HG03520 (cell line): ENCODE data around the gene TDO2.

Experiments
- ATAC-seq: cut with Tn5 transposase; IDR thresholded peaks from one replicate; pipeline ENCODE4 v1.9.1; 2021; ENCODE audit warnings: mild to moderate bottlenecking, moderate library complexity; ENCODE audit not compliant: unreplicated experiment

The TDO2 gene

DNA sequence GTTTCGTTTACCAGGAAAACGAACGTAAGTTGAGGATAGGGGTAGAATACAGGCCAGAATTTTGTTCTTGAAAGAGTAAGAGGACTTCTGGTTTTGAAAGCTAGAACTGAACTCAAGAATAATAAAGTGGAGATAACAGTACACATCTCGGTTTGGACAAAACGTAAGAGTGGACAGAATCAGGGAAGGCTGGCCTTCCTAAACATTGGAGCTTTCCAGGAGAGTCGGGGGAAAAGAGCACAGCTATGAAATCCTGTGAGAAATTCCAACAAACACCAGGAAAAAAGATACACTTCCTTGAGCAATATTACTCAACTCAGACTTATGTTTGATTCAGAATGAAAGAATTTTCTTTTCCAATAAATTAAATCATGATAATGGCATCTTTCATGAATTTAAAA is 49.0 kb downstream of the TDO2 start:
- ATAC-seq, result no peak

DNA sequence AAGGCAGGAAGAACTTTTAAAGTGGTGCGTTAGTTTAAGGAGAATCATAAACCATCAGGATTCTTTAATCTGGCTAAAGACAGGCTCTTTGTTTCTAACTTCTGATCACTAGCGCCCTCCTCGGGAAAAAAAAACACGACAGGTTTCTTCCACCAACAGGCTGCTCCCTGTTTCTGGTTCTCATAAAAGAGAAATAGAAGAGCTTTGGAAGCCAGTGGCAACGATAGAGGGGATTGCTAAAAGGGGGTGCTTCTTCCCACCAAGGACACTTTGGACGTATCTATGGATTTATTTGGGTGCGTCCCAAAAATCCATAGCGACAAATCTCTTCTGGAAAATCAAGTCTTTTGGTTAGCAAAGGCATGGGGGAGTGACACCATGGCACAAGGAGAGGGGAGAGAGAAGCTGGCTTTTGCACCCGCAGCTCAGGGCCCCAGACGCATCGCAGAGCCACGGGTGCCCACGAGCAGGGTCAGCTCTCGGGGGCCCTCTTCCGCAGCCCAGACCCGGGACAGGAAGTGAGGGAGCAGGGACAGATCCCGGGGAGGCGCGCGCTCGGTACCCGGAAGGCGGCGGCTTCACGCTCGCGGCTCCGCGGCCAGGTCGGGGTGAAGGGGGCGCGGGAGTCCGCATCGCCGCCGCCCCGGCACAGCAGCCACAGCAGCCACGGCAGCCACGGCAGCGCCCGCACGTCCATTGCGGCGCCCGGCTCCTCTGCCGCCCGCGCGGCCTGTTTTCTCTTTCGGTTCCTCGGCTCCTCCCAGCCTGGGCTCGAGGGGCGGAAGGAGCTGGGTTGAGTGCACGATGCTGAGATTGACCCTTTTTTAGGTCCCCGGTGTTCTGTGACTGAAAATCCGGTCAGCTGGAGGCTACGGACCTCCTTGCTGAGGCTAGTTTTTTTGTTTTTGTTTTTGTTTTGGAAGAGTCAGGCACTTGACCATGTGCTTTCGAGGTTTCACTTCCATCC is 49.9 kb downstream of the TDO2 start, which contains the start of gene CTSO:
Gene CTSO, minus strand, starts transcription at position 716 of the 967 bp plus-strand sequence. Its CDS starts 19 bp downstream, at position 697.
- peak; percentile 96 for ATAC-seq

DNA sequence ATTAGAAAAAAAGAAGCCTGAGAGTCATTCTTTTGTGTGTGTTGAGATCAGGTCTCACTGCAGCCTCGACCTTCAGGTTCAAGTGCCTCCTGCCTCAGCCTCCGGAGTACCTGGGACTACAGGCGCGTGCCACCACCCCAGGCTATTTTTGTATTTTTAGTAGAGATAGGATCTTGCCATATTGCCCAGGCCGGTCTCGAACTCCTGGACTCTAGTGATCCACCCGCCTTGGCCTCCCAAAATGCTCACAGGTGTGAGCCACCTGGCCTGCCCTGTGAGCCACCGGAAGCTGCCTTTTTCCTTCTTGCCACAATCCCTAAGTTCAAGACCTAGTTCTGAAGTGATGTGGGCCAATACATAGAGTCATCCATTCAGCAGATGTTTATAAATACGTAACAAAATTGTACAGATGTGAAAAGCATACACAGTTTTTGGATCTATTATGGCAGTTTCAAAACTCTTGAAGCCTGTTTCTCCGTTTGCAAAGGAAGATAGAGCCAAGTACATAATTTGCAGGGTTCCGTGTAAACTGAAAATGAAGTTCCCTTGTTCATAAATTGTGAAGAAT is 50.7 kb downstream of the TDO2 start:
- no peak for ATAC-seq

DNA sequence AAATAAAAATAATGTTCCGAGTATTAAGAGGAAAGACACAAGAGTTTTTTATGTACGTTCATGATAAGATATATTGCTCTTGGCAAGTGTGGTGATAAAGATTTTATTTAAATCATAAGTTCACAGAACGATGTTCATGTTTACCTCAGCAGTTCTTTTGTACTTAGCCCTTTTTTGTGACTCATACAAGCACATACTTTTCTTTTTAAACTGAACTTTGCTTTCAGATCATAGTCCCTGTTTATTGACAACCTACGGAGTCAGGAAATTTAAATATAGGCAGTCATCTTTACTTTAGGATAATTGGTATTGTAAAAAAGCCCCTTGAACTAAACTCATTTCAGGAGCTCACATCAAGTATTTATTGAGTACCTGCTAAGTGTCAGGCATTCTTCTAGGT is 51.4 kb downstream of the TDO2 start:
- no peak for ATAC-seq

DNA sequence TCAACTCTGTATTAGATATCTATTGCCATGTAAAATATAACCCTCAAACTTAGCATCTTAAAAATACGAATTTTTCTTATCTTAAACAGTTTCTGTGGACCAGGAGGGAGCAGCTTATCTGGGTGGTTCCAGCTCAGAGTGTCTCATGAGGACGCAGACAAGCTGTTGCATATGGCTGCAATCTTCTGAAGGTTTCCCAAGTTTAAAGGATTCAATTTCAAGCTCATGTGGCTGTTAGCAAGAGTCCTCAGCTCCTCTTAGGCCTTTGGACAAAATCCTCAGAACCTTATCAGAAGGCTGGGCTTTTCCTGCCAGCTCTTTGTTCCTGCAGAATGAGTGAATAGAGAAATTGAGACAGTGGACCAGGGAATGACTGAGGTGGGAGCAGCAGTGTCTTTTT is 53.0 kb downstream of the TDO2 start:
- no peak for ATAC-seq

DNA sequence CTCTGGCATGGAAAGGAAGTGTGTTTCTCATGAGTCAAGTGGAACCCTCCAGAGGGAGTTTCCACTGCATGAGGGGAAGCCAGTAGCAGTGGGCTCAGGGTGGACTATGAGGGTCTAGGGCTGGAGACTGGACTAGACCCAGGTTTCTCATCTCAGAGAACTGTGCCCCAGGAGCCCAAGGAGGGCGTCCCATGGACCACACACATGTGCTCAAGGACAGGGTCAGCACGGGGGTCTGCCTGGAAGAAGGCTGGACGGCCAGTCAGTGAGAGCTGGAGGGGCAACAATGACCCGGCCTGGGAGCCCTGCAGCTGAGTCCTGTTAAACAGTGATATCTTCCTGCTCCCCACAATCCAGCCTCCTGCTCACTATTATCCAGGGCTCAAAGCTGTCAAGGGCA is 55.9 kb downstream of the TDO2 start:
- no peak for ATAC-seq

DNA sequence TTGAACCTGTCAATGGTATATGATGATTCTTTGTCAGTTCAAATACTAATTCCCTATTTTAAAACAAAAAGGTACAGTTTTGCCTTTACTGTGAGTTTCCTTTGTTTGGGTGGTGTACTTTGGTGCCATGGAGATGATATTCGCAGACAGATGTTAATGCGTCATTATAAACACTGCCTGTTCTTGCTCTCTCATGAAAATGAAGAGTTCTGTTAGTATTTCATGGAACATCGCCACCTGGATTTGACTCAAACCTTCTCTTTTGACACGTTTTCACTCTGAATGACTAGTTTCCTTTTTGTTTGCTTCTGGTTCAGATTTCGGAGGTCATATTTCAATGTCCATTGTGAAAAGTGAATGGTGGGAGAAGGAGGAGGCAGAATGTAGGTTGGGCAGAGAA is 57.0 kb downstream of the TDO2 start:
- ATAC-seq, result no peak

DNA sequence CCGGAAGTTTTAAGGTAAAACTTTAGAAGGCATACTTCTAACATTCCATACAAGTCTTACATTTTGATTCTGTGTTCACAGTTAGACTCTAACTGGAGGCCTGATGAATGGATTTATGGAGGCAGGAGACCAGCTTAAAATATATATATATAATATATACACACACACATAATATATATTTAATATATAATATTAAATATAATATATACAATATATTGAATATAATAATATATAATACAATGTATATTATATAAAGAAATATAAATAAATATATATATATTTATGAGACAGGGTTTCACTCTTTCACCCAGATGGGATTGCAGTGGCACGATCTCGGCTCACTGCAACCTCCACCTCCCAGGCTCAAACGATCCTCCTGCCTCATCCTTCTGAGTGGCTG is 58.1 kb downstream of the TDO2 start:
- ATAC-seq, result no peak

DNA sequence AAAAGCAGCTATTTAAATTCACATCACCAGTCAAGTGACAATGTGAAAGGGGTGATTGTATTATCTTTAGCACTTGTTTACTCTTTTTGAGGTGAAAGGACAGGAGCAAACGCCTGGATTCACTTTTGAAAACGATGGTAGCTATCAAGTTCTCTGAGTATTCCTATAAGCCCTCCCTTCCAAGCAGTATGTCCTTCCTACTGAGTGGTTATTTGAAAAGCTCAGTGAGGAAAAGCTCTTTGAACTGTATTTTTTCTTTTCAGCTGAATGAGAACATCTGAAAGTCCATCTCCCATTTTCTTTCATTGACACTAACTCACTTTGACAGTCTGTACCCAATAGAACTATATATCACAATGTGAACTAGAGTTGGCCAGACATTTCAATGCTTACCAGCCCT is 59.3 kb downstream of the TDO2 start:
- ATAC-seq, result no peak

DNA sequence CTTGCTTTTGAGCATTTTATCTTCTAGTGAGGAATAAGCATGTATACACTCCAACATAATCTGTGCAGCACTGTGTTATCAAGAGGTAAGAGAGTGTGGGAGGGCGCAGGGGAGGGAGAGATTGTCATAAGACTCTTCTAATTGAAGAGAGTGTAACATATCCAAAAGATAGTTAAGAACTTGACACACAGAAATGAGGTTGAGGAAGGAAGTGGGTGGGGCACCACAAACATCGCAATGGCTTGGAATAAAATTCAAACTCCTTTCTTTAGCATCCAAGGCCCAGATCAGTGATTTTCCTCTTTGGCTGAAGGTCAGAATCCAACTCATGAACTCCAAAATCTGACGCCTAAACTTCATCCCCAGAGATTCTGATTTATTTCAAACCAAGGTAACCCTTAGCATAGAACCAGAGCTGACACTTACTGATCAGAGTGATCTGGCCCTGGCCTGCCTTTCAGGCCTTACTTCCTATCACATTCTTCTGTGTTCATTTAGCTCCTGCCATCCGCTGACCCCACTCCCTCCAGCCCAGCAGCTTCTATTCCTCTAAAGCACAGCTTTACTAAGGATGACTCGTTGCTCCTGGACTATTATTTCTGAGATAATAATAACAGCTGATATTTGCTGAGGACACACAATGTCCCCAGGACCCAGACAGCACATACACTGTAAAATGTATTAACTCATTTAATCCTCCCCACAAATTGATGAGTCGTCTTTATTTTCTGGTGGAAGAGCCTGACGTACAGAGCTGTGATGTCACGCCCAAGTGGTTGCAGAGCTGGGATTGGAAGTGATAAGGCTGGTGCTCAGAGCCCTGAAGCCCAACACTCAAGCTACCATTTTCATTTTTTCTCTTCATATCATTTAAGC is 60.8 kb downstream of the TDO2 start:
- no peak for ATAC-seq

DNA sequence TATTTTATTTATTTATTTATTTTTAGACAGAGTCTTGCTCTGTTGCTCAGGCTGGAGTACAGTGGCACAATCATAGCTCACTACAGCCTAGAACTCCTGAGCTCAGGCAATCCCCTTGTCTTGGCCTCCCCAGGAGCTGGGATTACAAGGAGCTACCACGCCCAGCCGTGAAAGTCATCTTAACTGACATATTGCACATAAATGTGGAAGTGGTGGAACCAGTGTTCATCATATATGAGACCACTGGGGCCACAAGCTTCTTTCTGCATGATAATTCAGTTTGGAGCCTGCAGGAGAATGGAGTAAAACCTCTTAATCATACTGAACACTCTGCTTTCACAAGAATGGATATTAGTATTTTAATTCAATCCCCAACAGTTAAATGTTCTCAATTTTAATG is 62.7 kb downstream of the TDO2 start:
- ATAC-seq, result no peak

DNA sequence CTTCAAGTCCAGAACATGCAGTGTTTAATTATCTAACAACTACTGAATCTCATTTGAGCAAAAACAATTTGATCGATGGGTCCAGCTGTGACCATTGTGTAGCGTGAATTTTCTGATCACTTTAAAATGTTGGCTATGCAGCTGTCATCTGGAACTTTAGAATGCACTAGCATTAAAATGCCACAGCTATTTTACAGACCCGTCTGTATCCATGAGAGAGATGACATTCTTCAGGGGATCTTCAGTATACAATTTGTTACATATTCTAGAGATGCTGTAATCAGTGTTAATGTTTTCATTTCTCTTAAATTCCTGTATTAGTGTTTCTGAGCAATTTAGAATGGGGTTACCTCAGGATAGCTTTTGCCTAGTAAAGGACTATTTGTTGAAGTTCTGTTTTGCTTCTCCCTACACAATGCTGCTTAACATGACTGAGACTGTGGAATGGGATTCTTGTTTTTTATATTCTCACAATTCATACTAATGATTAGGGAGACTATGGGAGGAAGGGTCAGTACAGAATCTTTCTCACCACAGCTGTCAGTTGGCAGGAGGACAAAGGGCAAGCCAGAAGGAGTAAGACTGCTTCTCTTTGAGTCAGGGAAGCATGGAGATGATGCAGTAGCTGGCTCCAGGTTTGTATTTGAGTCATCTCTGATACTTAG is 63.4 kb downstream of the TDO2 start:
- ATAC-seq, result no peak
